ENCODE measurements around the gene NHEJ1. TPM values are rescaled to one million over a fixed set of nuclear protein-coding genes. Genes with fewer than 3 reads are reported as not detected.

Gene NHEJ1
- total RNA-seq, 1 experiment from 2014 or later = 16.4 TPM

DNA sequence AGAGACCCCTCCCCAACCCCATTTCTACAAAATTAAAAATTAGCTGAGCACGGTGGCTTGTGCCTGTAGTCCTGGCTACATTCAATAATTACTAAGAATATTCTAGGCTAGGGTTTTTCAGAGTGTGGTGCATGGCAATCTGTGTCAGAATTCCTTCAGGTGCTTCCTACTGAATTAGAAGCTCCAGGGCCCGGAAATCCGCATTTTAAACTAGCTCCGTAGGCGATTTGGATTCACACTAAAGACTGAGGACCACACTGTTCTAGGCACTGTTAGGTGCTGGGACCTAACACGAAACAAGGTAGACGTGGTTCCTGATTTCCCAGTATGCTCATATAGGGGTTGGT lies 45.3 kb upstream of the NHEJ1 start:
- H3K4me1 ChIP-seq (ENCODE audit: control insufficient read depth in 1 of 2, insufficient read depth in 2 of 2, low read length in 2 of 2) = peaks cover 11 to 17% of the 10 kb centered on the region in 2 experiments
- H3K9ac ChIP-seq (ENCODE audit: low read length) = peak overlapping the region; percentile 77
- TF ChIP-seq SP1 (IDR thresholded peaks at IDR 0.05; ENCODE audit: low read depth) = no peak
- ChIA-PET CTCF (interaction anchor here (1.1 to 1.7 kb wide), 3 partner anchors 9 to 89 kb away, joined by 3 to 6 read pairs (median 5); no protein-coding TSS in a partner anchor), POLR2A (interaction anchor here (1.0 to 2.2 kb wide), 5 partner anchors 9 to 43 kb away, joined by 3 to 18 read pairs (median 5); partner anchors contain the start of gene CNPPD1), RAD21 (ENCODE audit: low non-redundant PET in 1 of 2, low total read pairs in 2 of 2, uncharacterized antibody in 2 of 2, unreplicated experiment in 2 of 2) (no interaction called here)
- intact Hi-C loops (cut with micrococcal nuclease) = loop anchor here (2.0 kb wide), 1 partner anchor 29 kb away; the partner anchor contains the start of gene CNPPD1
- ATAC-seq (no peak; the same call in 1 of the 2 replicates), DNase-seq (ENCODE audit: low read depth, low spot score) (no peak)
- H3K27me3 ChIP-seq (ENCODE audit: insufficient read depth, low read length) = no peaks in the 10 kb centered on the region
- no peaks in the 10 kb centered on the region for H3K79me2 ChIP-seq (ENCODE audit: insufficient read depth, low read length)
- H4K20me1 ChIP-seq (ENCODE audit: insufficient read depth) = no peaks in the 10 kb centered on the region
- H3K4me3 ChIP-seq (replicated peaks in 1 of 2; ENCODE audit: low read depth in 1 of 2, low read length in 2 of 2) = peak overlapping the region; percentile 67
- H3K4me2 ChIP-seq (ENCODE audit: low read length) = peak overlapping the region; percentile 94
- no peak overlapping the region for H2AFZ ChIP-seq (ENCODE audit: low read depth, low read length, poor library complexity, severe bottlenecking)
- no TSS peak for BruUV-seq (replicated peaks)
- no peaks in the 10 kb centered on the region for H3K9me2 ChIP-seq (ENCODE audit: insufficient read depth)
- peaks cover 10 to 13% of the 10 kb centered on the region in 2 experiments; a peak in 3 of 4 replicates for H3K36me3 ChIP-seq (ENCODE audit: control insufficient read depth in 1 of 2, insufficient read depth in 2 of 2, low read length in 2 of 2)
- H3K9me3 ChIP-seq (ENCODE audit: control insufficient read depth in 1 of 2, insufficient read depth in 1 of 2, low read depth in 1 of 2, low read length in 2 of 2) = peaks cover 0 to 9% of the 10 kb centered on the region in 2 experiments; a peak in 2 of 4 replicates
- peak overlapping the region; percentile 68 for H3K27ac ChIP-seq (ENCODE audit: low read depth, low read length)

- Histone ChIP-seq H3K4me1 (ENCODE audit: control insufficient read depth in 1 of 2, insufficient read depth in 2 of 2, low read length in 2 of 2) (peaks cover 11 to 17% of the 10 kb centered on the region in 2 experiments), H4K20me1 (ENCODE audit: insufficient read depth) (no peaks in the 10 kb centered on the region), H3K9ac (ENCODE audit: low read length) (no peak overlapping the region), H3K4me2 (ENCODE audit: low read length) (no peak overlapping the region), H2AFZ (ENCODE audit: low read depth, low read length, poor library complexity, severe bottlenecking) (no peak overlapping the region), H3K36me3 (ENCODE audit: control insufficient read depth in 1 of 2, insufficient read depth in 2 of 2, low read length in 2 of 2) (peaks cover 10 to 13% of the 10 kb centered on the region in 2 experiments; a peak in 3 of 4 replicates), H3K4me3 (replicated peaks in 1 of 2; ENCODE audit: low read depth in 1 of 2, low read length in 2 of 2) (no peak overlapping the region), H3K27me3 (ENCODE audit: insufficient read depth, low read length) (no peaks in the 10 kb centered on the region), H3K9me3 (ENCODE audit: control insufficient read depth in 1 of 2, insufficient read depth in 1 of 2, low read depth in 1 of 2, low read length in 2 of 2) (peaks cover 0 to 9% of the 10 kb centered on the region in 2 experiments; a peak in 2 of 4 replicates), H3K9me2 (ENCODE audit: insufficient read depth) (no peaks in the 10 kb centered on the region), H3K79me2 (ENCODE audit: insufficient read depth, low read length) (no peaks in the 10 kb centered on the region), H3K27ac (ENCODE audit: low read depth, low read length) (no peak overlapping the region)
- POLR2A ChIA-PET = no interaction called here
- no peak for DNase-seq (ENCODE audit: low read depth, low spot score)
- no peak for ATAC-seq
- intact Hi-C loops (cut with micrococcal nuclease) = no loop called here
- TF ChIP-seq, protein P1, sequence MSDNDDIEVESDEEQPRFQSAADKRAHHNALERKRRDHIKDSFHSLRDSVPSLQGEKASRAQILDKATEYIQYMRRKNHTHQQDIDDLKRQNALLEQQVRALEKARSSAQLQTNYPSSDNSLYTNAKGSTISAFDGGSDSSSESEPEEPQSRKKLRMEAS (IDR thresholded peaks at IDR 0.05) = no peak
- TF ChIP-seq ATF3 (IDR thresholded peaks at IDR 0.05) = no peak
- no peak for TF ChIP-seq JUND (IDR thresholded peaks at IDR 0.05)
- no peak for TF ChIP-seq SRF (IDR thresholded peaks at IDR 0.05; ENCODE audit: low read depth)
- TF ChIP-seq YY1 (IDR thresholded peaks at IDR 0.05; ENCODE audit: extremely low read depth, insufficient replicate concordance, low read depth, low read length) = no peak
- TF ChIP-seq SIN3A (IDR thresholded peaks at IDR 0.05; ENCODE audit: low read depth) = no peak
- TF ChIP-seq, protein P2, sequence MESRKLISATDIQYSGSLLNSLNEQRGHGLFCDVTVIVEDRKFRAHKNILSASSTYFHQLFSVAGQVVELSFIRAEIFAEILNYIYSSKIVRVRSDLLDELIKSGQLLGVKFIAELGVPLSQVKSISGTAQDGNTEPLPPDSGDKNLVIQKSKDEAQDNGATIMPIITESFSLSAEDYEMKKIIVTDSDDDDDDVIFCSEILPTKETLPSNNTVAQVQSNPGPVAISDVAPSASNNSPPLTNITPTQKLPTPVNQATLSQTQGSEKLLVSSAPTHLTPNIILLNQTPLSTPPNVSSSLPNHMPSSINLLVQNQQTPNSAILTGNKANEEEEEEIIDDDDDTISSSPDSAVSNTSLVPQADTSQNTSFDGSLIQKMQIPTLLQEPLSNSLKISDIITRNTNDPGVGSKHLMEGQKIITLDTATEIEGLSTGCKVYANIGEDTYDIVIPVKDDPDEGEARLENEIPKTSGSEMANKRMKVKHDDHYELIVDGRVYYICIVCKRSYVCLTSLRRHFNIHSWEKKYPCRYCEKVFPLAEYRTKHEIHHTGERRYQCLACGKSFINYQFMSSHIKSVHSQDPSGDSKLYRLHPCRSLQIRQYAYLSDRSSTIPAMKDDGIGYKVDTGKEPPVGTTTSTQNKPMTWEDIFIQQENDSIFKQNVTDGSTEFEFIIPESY (IDR thresholded peaks at IDR 0.05; ENCODE audit: extremely low read depth, insufficient replicate concordance, low read length) = no peak
- TF ChIP-seq EZH2phosphoT487 (IDR thresholded peaks at IDR 0.05; ENCODE audit: borderline replicate concordance) = no peak
- TF ChIP-seq, protein P3, sequence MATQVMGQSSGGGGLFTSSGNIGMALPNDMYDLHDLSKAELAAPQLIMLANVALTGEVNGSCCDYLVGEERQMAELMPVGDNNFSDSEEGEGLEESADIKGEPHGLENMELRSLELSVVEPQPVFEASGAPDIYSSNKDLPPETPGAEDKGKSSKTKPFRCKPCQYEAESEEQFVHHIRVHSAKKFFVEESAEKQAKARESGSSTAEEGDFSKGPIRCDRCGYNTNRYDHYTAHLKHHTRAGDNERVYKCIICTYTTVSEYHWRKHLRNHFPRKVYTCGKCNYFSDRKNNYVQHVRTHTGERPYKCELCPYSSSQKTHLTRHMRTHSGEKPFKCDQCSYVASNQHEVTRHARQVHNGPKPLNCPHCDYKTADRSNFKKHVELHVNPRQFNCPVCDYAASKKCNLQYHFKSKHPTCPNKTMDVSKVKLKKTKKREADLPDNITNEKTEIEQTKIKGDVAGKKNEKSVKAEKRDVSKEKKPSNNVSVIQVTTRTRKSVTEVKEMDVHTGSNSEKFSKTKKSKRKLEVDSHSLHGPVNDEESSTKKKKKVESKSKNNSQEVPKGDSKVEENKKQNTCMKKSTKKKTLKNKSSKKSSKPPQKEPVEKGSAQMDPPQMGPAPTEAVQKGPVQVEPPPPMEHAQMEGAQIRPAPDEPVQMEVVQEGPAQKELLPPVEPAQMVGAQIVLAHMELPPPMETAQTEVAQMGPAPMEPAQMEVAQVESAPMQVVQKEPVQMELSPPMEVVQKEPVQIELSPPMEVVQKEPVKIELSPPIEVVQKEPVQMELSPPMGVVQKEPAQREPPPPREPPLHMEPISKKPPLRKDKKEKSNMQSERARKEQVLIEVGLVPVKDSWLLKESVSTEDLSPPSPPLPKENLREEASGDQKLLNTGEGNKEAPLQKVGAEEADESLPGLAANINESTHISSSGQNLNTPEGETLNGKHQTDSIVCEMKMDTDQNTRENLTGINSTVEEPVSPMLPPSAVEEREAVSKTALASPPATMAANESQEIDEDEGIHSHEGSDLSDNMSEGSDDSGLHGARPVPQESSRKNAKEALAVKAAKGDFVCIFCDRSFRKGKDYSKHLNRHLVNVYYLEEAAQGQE (IDR thresholded peaks at IDR 0.05; ENCODE audit: low read depth) = no peak
- TF ChIP-seq FOSL1 (IDR thresholded peaks at IDR 0.05; ENCODE audit: low read depth) = no peak
- TF ChIP-seq ZNF274 (IDR thresholded peaks at IDR 0.05; ENCODE audit: low read depth, low read length) = no peak
- CTCF ChIA-PET = no interaction called here
- no TSS peak for BruUV-seq (replicated peaks)
- RAD21 ChIA-PET (ENCODE audit: low non-redundant PET in 1 of 2, low total read pairs in 2 of 2, uncharacterized antibody in 2 of 2, unreplicated experiment in 2 of 2) = no interaction called here
Observed at GRCh38 chr2:219205165-219205538, 44.5 kb upstream of the NHEJ1 start.

All from HCT116 (cell line).